GM19035 (cell line): Measurements from ENCODE around the gene ASMT.
"Not testable (repeated sequence)": the region's sequence is repeated elsewhere in the genome, so short reads cannot be mapped to it uniquely, and the experiment has no call there.

ENCODE experiments used
- ATAC-seq: cut with Tn5 transposase; IDR thresholded peaks from one replicate; pipeline ENCODE4 v1.9.1; 2021; ENCODE audit not compliant: unreplicated experiment

ASMT gene

DNA sequence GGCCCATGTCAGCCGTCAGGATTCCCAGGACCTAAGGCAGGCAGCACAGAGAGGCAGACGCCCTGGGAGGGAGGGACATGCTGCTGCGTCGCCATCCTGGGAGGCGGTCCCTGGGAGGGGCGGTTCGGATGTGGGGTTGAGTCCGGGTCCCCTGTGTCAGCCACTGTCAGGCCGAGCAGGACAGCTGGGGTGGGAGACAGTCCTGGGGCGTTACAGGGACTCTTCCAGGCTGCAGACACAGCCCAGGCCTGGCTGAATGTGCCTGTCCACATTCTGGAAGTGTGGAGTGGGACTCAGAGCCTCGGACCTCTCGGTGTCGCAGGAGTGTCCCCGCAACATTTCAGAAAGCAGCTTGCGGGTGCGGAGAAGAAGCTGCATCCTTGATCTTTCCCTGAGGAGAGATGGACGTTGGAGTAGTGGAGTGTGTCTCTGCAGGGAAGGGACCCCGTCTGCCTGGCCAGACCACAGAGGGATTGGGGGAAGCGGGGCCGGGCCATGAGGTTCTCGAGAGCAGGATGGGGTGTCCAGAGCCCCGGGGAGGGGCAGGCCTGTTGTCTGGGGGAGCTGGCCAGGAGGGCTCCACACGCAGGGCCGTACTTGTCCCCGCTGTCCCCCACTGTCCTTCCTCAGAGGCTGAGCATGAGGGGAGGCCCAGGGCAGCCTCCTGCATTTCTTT lies 17.4 kb upstream of the ASMT start:
- ATAC-seq: no peak

GRCh38 chrX:1598021-1598875 lies 16.6 kb upstream of the ASMT start:
- ATAC-seq: no peak

DNA sequence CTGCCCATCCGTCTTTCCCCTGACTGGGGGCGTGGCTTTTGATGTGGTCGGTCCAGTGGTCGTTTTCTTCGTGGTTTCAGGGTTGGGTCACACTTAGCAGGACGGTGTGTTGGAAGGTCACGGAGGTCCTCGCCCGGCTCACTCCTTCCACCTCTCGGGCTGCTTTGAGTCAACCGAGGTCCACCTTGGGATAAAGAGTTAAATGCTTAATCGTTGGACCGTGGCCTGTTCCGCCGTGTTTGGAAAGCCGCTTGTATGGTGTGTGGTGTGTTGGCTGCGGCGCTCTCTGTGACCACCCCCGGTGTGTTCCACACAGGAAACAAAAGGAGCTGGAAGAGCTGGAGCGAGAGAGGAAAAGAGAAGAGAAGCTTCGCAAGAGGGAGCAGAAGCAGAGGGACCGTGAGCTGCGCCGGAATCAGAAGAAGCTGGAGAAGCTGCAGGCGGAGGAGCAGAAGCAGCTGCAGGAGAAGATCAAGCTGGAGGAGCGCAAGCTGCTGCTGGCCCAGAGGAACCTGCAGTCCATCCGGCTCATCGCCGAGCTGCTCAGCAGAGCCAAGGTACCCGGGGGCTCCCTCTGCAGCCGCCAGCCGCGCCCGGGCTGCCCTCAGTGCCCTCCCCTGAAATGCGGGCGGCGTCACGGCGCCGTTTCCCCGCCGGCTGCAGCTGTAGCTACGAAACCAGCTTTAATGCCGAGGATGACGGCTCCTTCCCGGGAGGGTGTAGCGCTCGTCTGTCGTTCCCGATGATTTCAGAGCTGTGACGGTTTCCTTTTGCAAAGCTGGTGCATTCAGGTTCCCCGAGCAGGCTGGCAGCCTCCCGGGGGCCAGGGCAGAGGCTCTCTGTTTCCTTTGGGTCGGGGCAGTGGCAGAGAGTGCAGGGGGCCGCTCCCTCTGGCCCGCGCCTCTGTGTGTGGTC lies 15.7 kb upstream of the ASMT start:
- ATAC-seq: no peak

GRCh38 chrX:1599791-1600405 lies 15.0 kb upstream of the ASMT start:
- ATAC-seq: no peak

GRCh38 chrX:1600406-1601050 lies 14.3 kb upstream of the ASMT start:
- ATAC-seq: no peak

GRCh38 chrX:1601051-1601767 lies 13.7 kb upstream of the ASMT start:
- no peak for ATAC-seq

- ATAC-seq: no peak
Observed at GRCh38 chrX:1601768-1602085, 13.1 kb upstream of the ASMT start.

DNA sequence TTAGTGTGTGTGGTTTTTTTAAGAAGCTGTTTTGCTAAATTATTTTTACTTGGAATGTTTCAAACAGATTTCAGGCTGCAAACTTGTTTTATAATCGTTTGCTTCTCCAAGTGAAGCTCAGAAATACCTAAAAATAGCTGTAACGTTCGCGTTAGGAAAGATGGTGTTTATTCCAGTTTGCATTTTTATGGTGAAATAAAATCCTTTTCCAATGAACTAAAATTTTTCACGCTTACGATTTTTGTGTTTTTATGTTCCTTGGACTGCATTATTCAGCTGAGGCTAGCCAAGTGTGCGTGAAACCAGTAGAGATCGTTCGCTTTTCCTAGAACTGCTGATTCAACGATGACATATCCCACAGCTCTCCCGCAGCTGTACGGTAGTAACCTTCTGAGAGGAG lies 12.6 kb upstream of the ASMT start:
- no peak for ATAC-seq

- ATAC-seq: no peak
Observed at GRCh38 chrX:1606496-1606895, 8.4 kb upstream of the ASMT start.

DNA sequence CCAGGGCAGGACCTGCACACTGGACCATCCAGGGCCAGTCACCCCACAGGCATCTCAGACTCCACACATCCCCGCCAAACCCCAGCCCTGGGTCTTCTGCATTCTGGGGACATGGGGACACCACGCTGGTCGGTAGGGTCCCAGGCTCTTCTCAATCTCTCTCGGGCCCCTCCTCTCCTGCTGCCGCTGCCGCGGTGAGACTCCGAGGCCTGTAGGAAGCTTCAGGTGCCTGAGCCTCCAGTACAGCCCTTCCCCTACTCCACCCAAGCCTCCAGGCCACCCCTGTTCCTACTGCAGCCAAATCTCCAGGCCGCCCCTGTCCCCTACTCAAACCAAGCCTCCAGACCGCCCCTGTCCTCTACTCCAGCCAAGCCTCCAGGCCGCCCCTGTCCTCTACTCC lies 5.5 kb upstream of the ASMT start:
- ATAC-seq: no peak

DNA sequence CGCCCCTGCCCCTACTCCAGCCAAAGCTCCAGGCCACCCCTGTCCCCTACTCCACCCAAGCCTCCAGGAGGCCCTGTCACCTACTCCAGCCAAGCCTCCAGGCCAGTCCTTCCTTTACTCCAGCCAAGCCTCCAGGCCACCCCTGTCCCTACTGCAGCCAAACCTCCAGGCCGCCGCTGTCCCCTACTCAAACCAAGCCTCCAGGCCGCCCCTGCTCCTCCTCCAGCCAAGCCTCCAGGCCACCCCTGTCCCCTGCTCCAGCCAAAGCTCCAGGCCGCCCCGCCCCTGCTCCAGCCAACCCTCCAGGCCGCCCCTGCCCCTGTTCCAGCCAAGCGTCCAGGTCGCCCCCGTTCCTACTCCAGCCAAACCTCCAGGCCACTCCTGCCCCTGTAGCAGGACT lies 5.1 kb upstream of the ASMT start:
- ATAC-seq: no peak

- ATAC-seq: no peak
Observed at GRCh38 chrX:1610166-1610565, 4.7 kb upstream of the ASMT start.

- no peak for ATAC-seq
Observed at GRCh38 chrX:1610736-1611135, 4.1 kb upstream of the ASMT start.

DNA sequence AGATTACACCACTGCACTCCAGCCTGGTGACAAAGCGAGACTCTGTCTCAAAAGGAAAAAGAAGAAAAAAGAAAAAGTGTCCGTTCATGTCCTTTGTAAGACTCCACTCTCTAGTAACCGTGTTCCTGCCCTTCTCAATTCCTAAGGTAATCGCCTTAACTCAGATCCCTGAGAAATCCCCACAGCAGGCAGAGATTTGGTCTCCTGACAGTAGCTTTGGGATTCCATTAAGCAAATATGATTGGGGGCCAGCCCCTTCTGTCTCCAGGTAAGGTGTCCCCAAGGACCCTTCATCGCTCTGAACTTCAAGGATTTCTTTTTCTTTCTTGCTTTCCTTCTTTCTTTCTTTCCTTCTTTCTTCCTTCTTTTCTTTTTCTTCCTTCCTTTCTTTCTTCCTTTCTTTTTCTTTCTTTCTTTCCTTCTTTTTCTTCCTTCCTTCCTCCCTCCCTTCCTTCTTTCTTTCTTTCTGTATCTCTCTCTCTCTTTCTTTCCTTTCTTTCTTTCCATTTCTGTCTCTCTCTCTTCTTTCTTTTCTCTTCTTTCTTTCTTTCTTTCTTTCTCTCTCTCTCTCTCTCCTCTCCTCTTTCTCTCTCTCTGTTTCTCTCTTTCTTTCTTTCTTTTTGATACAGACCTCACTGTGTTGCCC lies 2.1 kb upstream of the ASMT start:
- ATAC-seq: no peak

- ATAC-seq: no peak
Observed at GRCh38 chrX:1618689-1619088, 3.8 kb downstream of the ASMT start.

- no peak for ATAC-seq
Observed at GRCh38 chrX:1623691-1624090, 8.8 kb downstream of the ASMT start.

- not testable (repeated sequence) for ATAC-seq
Observed at GRCh38 chrX:1624158-1624860, 9.4 kb downstream of the ASMT start.

GRCh38 chrX:1624861-1625215 lies 10.0 kb downstream of the ASMT start:
- not testable (repeated sequence) for ATAC-seq

- ATAC-seq: no peak
Observed at GRCh38 chrX:1629244-1629643, 14.4 kb downstream of the ASMT start.
